Mesothelial cell of epicardium (in vitro differentiated cells): ENCODE data around the gene MAPK6. TPM values are rescaled to one million over a fixed set of nuclear protein-coding genes. Genes with fewer than 3 reads are reported as not detected.

ENCODE experiments used
- DNase-seq, 2 experiments: peaks; one replicate each; pipeline ENCODE4 v3.0.0; 2021; ENCODE audit warnings: low spot score in 2 of 2; ENCODE audit not compliant: unreplicated experiment in 2 of 2
- H3K27ac Mint-ChIP-seq: 2 replicates; pipeline ENCODE4 v1.8.0; 2021; ENCODE audit warnings: mixed read lengths
- H3K27me3 Mint-ChIP-seq: 2 replicates; pipeline ENCODE4 v1.8.0; 2021; ENCODE audit warnings: low read depth, mixed read lengths
- H3K36me3 Mint-ChIP-seq: 2 replicates; pipeline ENCODE4 v1.8.0; 2021; ENCODE audit warnings: mixed read lengths
- H3K4me1 Mint-ChIP-seq: 2 replicates; pipeline ENCODE4 v1.8.0; 2021; ENCODE audit warnings: mixed read lengths
- H3K4me3 Mint-ChIP-seq: 2 replicates; pipeline ENCODE4 v1.8.0; 2021; ENCODE audit warnings: mild to moderate bottlenecking, moderate library complexity, mixed read lengths
- H3K9me3 Mint-ChIP-seq: 2 replicates; pipeline ENCODE4 v1.8.0; 2021; ENCODE audit warnings: mixed read lengths
- CTCF ChIP-seq: fragments of 200-600 bp; sonication (generic); IDR thresholded peaks from one replicate; pipeline ENCODE4 v1.5.0; 2021; ENCODE audit warnings: antibody characterized with exemption; ENCODE audit not compliant: unreplicated experiment
- total RNA-seq: library from RNA; stranded (reverse); gene quantifications from 3 replicates; pipeline ENCODE4 v1.2.1, GENCODE V29; 2021

The MAPK6 gene
- total RNA-seq, 1 donor from 2014 or later: 57.4 TPM

- Mint-ChIP-seq H3K36me3 (no peaks in the 10 kb centered on the region), H3K9me3 (no peaks in the 10 kb centered on the region), H3K27me3 (no peaks in the 10 kb centered on the region), H3K4me3 (no peak overlapping the region), H3K27ac (no peak overlapping the region), H3K4me1 (peaks cover 1% of the 10 kb centered on the region)
- no peak for DNase-seq
- no peak for TF ChIP-seq CTCF
These were observed 5.7 kb upstream of the MAPK6 start for GRCh38 chr15:52013151-52013791.

- no peak for TF ChIP-seq CTCF
- H3K4me1 Mint-ChIP-seq: peaks cover 7% of the 10 kb centered on the region
- no peak overlapping the region for H3K4me3 Mint-ChIP-seq
- no peak for DNase-seq
- no peaks in the 10 kb centered on the region for H3K36me3 Mint-ChIP-seq
- no peaks in the 10 kb centered on the region for H3K27me3 Mint-ChIP-seq
- no peak overlapping the region for H3K27ac Mint-ChIP-seq
- no peaks in the 10 kb centered on the region for H3K9me3 Mint-ChIP-seq
These were observed 4.4 kb upstream of the MAPK6 start for GRCh38 chr15:52014616-52015015.

GRCh38 chr15:52016316-52016715 lies 2.7 kb upstream of the MAPK6 start:
- TF ChIP-seq CTCF: no peak

GRCh38 chr15:52018244-52018643 lies 775 bp upstream of the MAPK6 start:
- Mint-ChIP-seq H3K4me3 (peak overlapping the region; percentile 98), H3K27me3 (no peaks in the 10 kb centered on the region), H3K36me3 (no peaks in the 10 kb centered on the region), H3K4me1 (peaks cover 31% of the 10 kb centered on the region), H3K9me3 (no peaks in the 10 kb centered on the region), H3K27ac (peak overlapping the region; percentile 100)
- DNase-seq: no peak
- TF ChIP-seq CTCF: no peak

More at GRCh38 chr15:52016316-52016715, 2.7 kb upstream of the MAPK6 start:
- Mint-ChIP-seq H3K9me3 (no peaks in the 10 kb centered on the region), H3K4me3 (no peak overlapping the region), H3K27me3 (no peaks in the 10 kb centered on the region), H3K36me3 (no peaks in the 10 kb centered on the region), H3K4me1 (peaks cover 20% of the 10 kb centered on the region), H3K27ac (no peak overlapping the region)
- no peak for DNase-seq

GRCh38 chr15:52019394-52020220 lies 588 bp downstream of the MAPK6 start:
- Mint-ChIP-seq H3K27ac (peak overlapping the region; percentile 100), H3K36me3 (no peaks in the 10 kb centered on the region), H3K4me1 (peaks cover 32% of the 10 kb centered on the region), H3K9me3 (no peaks in the 10 kb centered on the region), H3K27me3 (no peaks in the 10 kb centered on the region), H3K4me3 (peak overlapping the region; percentile 98)
- no peak for TF ChIP-seq CTCF
- DNase-seq: peak; percentile 44 to 76
